Muscle layer of duodenum (tissue), 2 donors: Measurements from ENCODE around the gene PHF12.

Experiments used
- H3K27ac ChIP-seq: one replicate; pipeline ENCODE4 v1.7.0; 2013; ENCODE audit warnings: mild to moderate bottlenecking, low read length
- H3K27me3 ChIP-seq: one replicate; pipeline ENCODE4 v1.7.0; 2013; ENCODE audit warnings: low read depth, mild to moderate bottlenecking, control low read depth, low read length
- H3K36me3 ChIP-seq, 2 donors: one replicate each; pipeline ENCODE4 v1.7.0; 2013; ENCODE audit warnings: low read length in 2 of 2, control low read depth in 1 of 2, mild to moderate bottlenecking in 1 of 2; ENCODE audit not compliant: insufficient read depth in 2 of 2, control insufficient read depth in 1 of 2
- H3K4me1 ChIP-seq, 2 donors: one replicate each; pipeline ENCODE4 v1.7.0; 2013; ENCODE audit warnings: low read length in 2 of 2, mild to moderate bottlenecking in 2 of 2, control low read depth in 1 of 2, moderate library complexity in 1 of 2; ENCODE audit not compliant: insufficient read depth in 2 of 2, control insufficient read depth in 1 of 2
- H3K4me3 ChIP-seq, 2 donors: one replicate each; pipeline ENCODE4 v1.7.0; 2013; ENCODE audit warnings: low read length in 2 of 2, low read depth in 1 of 2, mild to moderate bottlenecking in 1 of 2
- H3K9me3 ChIP-seq, 2 donors: one replicate each; pipeline ENCODE4 v1.7.0; 2013; ENCODE audit warnings: low read length in 2 of 2, control low read depth in 1 of 2, mild to moderate bottlenecking in 1 of 2; ENCODE audit not compliant: control insufficient read depth in 1 of 2
- donor health status: healthy.

Gene PHF12

DNA sequence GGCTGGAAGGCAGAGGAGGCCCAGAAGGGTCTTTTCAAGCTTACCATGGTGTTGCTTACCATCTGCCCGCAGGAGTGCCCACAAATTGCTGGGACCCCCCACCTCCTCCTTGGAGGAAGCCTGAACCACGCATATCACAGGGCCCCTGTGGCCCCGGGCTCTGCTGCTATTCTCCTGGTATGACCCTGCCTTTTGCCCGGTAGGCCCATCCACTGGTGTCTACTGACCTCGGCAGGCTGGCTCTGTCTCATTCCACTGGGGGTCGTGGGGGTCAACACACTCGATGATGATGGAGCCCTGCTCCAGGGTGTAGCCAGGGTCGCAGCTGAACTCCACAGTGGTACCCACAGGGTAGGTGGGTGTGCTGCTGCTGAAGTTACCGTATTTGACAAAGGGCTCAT is 8.2 kb upstream of the PHF12 start:
- Histone ChIP-seq H3K9me3 (no peaks in the 10 kb centered on the region), H3K27ac (no peak overlapping the region), H3K4me1 (no peaks in the 10 kb centered on the region), H3K36me3 (peaks cover 0 to 3% of the 10 kb centered on the region in 2 donors), H3K27me3 (no peaks in the 10 kb centered on the region), H3K4me3 (no peak overlapping the region)

DNA sequence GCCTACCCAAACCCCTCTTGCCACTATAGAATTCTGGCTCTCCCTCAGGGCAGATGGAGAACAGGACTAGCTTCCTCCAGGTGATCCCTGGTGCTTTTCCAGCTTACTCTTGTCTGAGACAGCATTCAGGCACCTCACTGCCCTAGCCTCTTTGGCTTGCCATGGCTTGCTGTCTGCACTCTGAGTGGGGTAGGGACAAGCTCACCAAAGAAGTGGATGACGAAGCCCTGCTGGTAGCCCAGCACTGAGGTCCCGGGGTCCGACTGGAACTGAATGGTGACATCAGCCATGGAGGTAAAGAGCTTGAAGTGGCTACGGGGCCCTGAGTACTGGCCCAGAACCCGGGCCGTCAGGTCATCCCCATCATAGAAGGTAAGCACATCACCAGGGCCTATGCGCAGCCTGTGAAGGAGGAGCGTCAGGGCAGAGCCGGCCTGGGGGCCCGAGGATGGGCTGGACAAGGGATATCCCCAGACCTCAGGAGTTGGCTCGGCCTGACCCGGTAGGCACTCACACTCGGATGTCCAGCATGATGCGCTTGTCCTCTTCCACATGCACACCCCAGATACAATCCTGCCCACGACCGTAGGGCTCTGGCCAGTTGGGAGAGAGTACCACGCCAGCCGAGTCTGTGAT is 7.6 kb upstream of the PHF12 start:
- H3K9me3 ChIP-seq = no peaks in the 10 kb centered on the region
- H3K27me3 ChIP-seq = no peaks in the 10 kb centered on the region
- peaks cover 0 to 3% of the 10 kb centered on the region in 2 donors for H3K36me3 ChIP-seq
- no peaks in the 10 kb centered on the region for H3K4me1 ChIP-seq
- H3K27ac ChIP-seq = no peak overlapping the region
- H3K4me3 ChIP-seq = no peak overlapping the region

DNA sequence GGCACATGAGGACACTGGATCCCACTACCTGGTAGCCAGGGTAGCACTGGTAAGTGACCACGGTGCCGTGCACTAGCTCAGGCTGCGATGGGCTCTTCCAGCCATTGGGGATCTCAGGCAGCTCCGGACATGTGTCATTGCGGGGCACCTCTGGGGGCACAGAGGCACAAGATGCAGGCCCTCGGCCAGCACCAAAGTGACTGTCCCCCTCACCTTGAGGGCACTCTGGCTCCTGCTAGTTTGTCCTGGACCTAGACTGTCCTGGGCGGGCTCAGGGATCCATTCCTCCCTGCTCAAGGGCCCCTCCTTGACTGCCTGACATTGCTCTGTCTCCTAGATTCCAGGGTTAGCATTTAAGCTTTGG is 6.7 kb upstream of the PHF12 start:
- H3K9me3 ChIP-seq = no peaks in the 10 kb centered on the region
- H3K36me3 ChIP-seq = peaks cover 0 to 3% of the 10 kb centered on the region in 2 donors
- H3K4me3 ChIP-seq = no peak overlapping the region
- H3K27me3 ChIP-seq = no peaks in the 10 kb centered on the region
- peaks cover 0 to 5% of the 10 kb centered on the region in 2 donors for H3K4me1 ChIP-seq
- no peak overlapping the region for H3K27ac ChIP-seq

DNA sequence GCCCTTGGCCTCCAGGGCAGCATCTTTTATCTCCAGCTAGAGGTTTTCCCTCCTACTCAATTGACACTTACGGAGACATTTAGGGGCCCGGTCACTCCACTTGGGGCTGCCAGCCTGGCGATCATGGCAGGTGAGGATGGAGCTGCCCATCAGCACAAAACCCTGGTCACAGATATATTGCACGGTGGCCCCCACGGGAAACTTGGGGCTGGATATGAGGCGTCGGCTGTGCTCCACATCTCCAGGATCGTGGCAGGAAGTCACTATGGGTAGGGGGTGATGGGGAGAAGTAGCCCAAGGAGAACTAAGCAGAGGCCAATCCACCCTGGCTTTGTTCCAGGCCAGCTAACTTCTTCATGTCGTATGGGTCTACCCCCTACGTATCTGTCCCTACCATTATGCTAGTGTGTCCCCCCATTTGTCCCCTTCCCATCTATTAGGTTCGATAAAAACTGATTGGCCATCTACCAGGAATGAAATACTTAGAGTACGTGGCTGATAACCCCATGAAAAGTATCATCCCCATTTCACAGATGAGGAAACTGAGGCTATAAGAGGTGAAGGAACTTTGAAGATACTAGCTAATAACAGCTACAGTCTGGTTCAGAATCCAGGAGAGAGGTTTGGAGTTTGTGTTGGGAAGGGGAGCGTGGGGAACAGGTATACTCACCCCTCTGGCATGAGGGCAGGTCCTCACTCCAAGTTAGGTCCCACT is 6.1 kb upstream of the PHF12 start:
- H3K4me1 ChIP-seq = peaks cover 0 to 10% of the 10 kb centered on the region in 2 donors
- no peaks in the 10 kb centered on the region for H3K9me3 ChIP-seq
- H3K36me3 ChIP-seq = peaks cover 0 to 3% of the 10 kb centered on the region in 2 donors
- no peak overlapping the region for H3K4me3 ChIP-seq
- H3K27me3 ChIP-seq = no peaks in the 10 kb centered on the region
- H3K27ac ChIP-seq = no peak overlapping the region

GRCh38 chr17:28956861-28957260 is 5.5 kb upstream of the PHF12 start:
- Histone ChIP-seq H3K4me3 (no peak overlapping the region), H3K4me1 (peaks cover 0 to 10% of the 10 kb centered on the region in 2 donors), H3K27me3 (no peaks in the 10 kb centered on the region), H3K9me3 (no peaks in the 10 kb centered on the region), H3K36me3 (peaks cover 0 to 3% of the 10 kb centered on the region in 2 donors), H3K27ac (no peak overlapping the region)

DNA sequence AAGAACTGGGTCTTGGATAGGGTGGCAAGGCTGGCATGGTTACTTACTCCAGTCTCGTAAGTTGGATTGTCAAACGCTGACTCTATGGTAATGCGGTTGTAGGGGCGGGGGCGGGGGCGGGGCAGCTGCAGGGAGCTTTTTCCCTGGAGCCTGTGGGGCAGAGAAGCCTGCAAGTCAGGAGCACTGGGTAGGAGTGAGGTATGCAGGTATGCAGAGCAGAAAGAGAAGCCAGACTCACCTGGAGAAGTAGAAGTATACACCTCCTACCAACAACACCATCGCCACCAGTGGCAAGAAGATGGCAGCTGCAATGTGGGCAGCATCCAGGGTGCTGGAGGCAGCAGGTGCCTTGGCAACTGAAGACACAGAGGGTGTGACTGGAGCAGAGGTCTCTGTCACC is 4.8 kb upstream of the PHF12 start:
- Histone ChIP-seq H3K4me1 (peaks cover 0 to 10% of the 10 kb centered on the region in 2 donors), H3K4me3 (no peak overlapping the region), H3K27ac (no peak overlapping the region), H3K9me3 (no peaks in the 10 kb centered on the region), H3K36me3 (peaks cover 0 to 3% of the 10 kb centered on the region in 2 donors), H3K27me3 (no peaks in the 10 kb centered on the region)

GRCh38 chr17:28955408-28955807 is 4.1 kb upstream of the PHF12 start:
- H3K27ac ChIP-seq = no peak overlapping the region
- H3K4me3 ChIP-seq = no peak overlapping the region
- peaks cover 0 to 8% of the 10 kb centered on the region in 2 donors for H3K36me3 ChIP-seq
- no peaks in the 10 kb centered on the region for H3K27me3 ChIP-seq
- peaks cover 0 to 10% of the 10 kb centered on the region in 2 donors for H3K4me1 ChIP-seq
- H3K9me3 ChIP-seq = no peaks in the 10 kb centered on the region

GRCh38 chr17:28954886-28955285 is 3.6 kb upstream of the PHF12 start:
- H3K36me3 ChIP-seq = peaks cover 0 to 8% of the 10 kb centered on the region in 2 donors
- H3K27me3 ChIP-seq = no peaks in the 10 kb centered on the region
- no peak overlapping the region for H3K4me3 ChIP-seq
- H3K9me3 ChIP-seq = no peaks in the 10 kb centered on the region
- peaks cover 0 to 10% of the 10 kb centered on the region in 2 donors for H3K4me1 ChIP-seq
- no peak overlapping the region for H3K27ac ChIP-seq

DNA sequence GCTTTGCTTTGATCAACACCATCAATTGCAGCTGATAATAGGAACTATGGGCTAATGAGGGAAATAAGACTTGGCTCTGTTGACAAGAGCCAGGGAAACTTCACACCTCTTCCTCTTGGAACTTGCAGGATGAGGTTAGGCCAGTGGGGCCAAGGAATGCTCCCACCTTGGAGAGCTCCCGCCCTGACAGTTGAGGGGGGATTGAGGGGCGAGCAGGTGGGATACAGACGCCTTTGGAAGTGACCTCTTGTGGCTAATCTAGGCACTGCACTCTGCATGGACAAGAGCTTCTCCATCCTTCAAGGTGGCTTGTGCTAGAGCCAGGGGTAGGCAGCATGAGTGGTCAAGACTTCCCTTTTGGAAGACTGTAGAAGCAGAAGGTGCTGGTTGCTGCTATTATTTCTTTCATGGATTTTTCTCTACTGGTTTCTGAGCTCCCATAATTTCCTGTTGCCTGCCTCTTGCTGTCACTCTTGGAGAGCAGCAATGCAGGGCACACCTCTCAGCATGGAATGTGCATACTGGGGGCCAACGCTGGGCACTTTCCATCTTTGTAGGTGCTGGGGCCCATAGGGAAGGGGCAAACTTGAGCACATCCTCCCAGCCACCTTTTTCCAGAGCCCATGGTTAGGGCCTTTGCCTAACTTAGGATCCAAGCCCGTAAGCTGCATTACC is 2.3 kb upstream of the PHF12 start:
- H3K4me1 ChIP-seq = peaks cover 0 to 14% of the 10 kb centered on the region in 2 donors
- no peaks in the 10 kb centered on the region for H3K27me3 ChIP-seq
- no peaks in the 10 kb centered on the region for H3K9me3 ChIP-seq
- H3K36me3 ChIP-seq = peaks cover 0 to 11% of the 10 kb centered on the region in 2 donors
- H3K4me3 ChIP-seq = no peak overlapping the region
- no peak overlapping the region for H3K27ac ChIP-seq

DNA sequence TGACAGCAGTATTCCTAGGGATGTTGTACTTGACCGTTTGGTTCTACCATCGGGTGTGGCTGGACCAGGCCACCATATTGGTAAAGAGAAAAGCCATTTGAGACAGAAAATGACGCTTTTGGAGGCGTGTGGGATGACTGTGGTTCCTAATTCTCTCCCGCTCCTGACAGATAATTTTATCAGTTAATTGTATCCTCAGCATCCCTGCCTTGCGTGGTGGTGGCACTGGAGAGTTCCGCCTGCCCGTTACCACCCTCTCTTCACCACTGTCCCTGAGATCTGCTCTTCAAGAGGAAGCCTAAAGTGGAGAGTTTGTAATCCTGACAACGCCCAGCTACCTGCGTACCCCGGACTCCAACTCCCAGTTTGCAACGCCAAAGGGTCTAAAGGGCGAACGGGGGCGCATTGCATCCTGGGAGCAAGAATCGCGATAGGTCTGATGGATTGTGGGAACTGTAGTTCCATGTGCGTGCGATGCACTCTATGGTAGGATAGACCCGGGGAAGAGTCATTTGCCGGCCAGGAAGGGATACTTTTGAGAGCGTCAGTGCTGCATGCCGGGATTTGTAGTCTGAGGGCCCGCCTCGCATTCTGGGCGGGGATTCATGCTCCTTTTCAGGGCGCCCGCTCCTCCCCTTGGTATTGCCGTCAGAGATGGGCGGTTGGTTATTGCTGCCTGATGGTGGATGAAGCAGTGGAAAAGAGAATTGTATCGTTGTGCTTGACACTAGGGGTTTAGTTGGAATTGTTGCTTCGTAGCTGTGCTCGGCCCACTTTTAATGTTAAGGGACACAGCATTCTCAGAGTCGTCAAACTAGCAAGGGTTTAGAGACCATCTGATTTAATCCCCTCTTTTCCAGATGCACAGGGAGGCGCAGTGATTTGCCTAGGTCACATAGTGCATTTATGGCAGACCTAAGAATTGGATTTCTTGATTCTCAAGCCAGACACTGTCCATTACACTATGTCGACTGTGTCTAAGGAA is 965 bp upstream of the PHF12 start:
- H3K4me1 ChIP-seq = peaks cover 6 to 27% of the 10 kb centered on the region in 2 donors

More for the DNA sequence above, 965 bp upstream of the PHF12 start:
- Histone ChIP-seq H3K27me3 (no peaks in the 10 kb centered on the region), H3K27ac (peak overlapping the region; percentile 97), H3K4me3 (peak overlapping the region; percentile 76 to 92), H3K36me3 (peaks cover 0 to 11% of the 10 kb centered on the region in 2 donors), H3K9me3 (no peaks in the 10 kb centered on the region)
